Loucy (cell line): ENCODE data around the gene ATG16L1.

Source experiments
- H2AFZ ChIP-seq: fragments of 200-600 bp; sonication (generic); 2 replicates; pipeline ENCODE4 v1.6.0; 2016; ENCODE audit warnings: antibody characterized with exemption, mild to moderate bottlenecking, low read length, moderate library complexity
- H3F3A ChIP-seq: fragments of 200-600 bp; 2 replicates; pipeline ENCODE4 v1.6.0; 2016; ENCODE audit warnings: antibody characterized with exemption, low read depth, mild to moderate bottlenecking
- H3K27me3 ChIP-seq: fragments of 200-600 bp; sonication (generic); 2 replicates; pipeline ENCODE4 v1.6.1; 2014; ENCODE audit warnings: low read length, mild to moderate bottlenecking; ENCODE audit not compliant: insufficient read depth, poor library complexity, severe bottlenecking
- H3K36me3 ChIP-seq: fragments of 200-600 bp; sonication (generic); 2 replicates; pipeline ENCODE4 v1.6.1; 2016; ENCODE audit warnings: low read length; ENCODE audit not compliant: insufficient read depth
- H3K4me1 ChIP-seq: fragments of 200-600 bp; sonication (generic); 2 replicates; pipeline ENCODE4 v1.5.1; 2014; ENCODE audit warnings: low read length, mild to moderate bottlenecking; ENCODE audit not compliant: insufficient read depth, poor library complexity, severe bottlenecking
- H3K4me2 ChIP-seq: fragments of 200-600 bp; sonication (generic); 2 replicates; pipeline ENCODE4 v1.6.0; 2014; ENCODE audit warnings: antibody characterized with exemption, low read length, low read depth, mild to moderate bottlenecking; ENCODE audit not compliant: poor library complexity, severe bottlenecking
- H3K4me3 ChIP-seq: fragments of 200-600 bp; sonication (generic); 2 replicates; pipeline ENCODE4 v1.5.1; 2014; ENCODE audit warnings: low read length, mild to moderate bottlenecking, mixed read lengths; ENCODE audit not compliant: poor library complexity, severe bottlenecking
- H3K79me2 ChIP-seq: fragments of 200-600 bp; sonication (generic); 2 replicates; pipeline ENCODE4 v1.6.1; 2014; ENCODE audit warnings: low read length; ENCODE audit not compliant: insufficient read depth
- H3K9ac ChIP-seq: fragments of 200-600 bp; sonication (generic); 2 replicates; pipeline ENCODE4 v1.6.0; 2014; ENCODE audit warnings: mild to moderate bottlenecking, low read depth, low read length, moderate library complexity; ENCODE audit not compliant: poor library complexity, severe bottlenecking
- H3K9me2 ChIP-seq: fragments of 200-600 bp; sonication (generic); replicated peaks from 2 replicates; pipeline ENCODE4 v1.6.1; 2016; ENCODE audit warnings: low read depth, low read length, mixed read lengths
- H3K9me3 ChIP-seq: fragments of 200-600 bp; sonication (generic); 2 replicates; pipeline ENCODE4 v1.6.1; 2014; ENCODE audit warnings: mild to moderate bottlenecking, antibody characterized with exemption, low read length, low read depth; ENCODE audit not compliant: insufficient read depth
- H4K20me1 ChIP-seq: fragments of 200-600 bp; sonication (generic); 2 replicates; pipeline ENCODE4 v1.6.0; 2014; ENCODE audit warnings: antibody characterized with exemption, low read length, mild to moderate bottlenecking; ENCODE audit not compliant: insufficient read depth, poor library complexity, severe bottlenecking
- CTCF ChIP-seq: fragments of 200-600 bp; sonication (generic); conservative IDR thresholded peaks from 2 replicates; pipeline ENCODE4 v1.5.1; 2014; ENCODE audit warnings: mild to moderate bottlenecking, antibody characterized with exemption, low read length
- EZH2phosphoT487 ChIP-seq: fragments of 200-600 bp; IDR thresholded peaks from 2 replicates; pipeline ENCODE4 v1.6.1; 2018; ENCODE audit warnings: antibody characterized with exemption, mild to moderate bottlenecking, moderate library complexity, borderline replicate concordance

Gene ATG16L1

GRCh38 chr2:233256048-233256447 lies 4.6 kb downstream of the ATG16L1 start:
- Histone ChIP-seq H3K4me2 (peak overlapping the region; percentile 94), H2AFZ (no peak overlapping the region), H3K27me3 (no peaks in the 10 kb centered on the region), H3K36me3 (peaks cover 42% of the 10 kb centered on the region; the same call in 1 of the 2 replicates), H3K9me3 (no peaks in the 10 kb centered on the region), H3K9me2 (no peaks in the 10 kb centered on the region), H3K4me1 (peaks cover 40% of the 10 kb centered on the region), H3K4me3 (no peak overlapping the region), H3K79me2 (peaks cover 82% of the 10 kb centered on the region), H3K9ac (no peak overlapping the region), H4K20me1 (peaks cover 35% of the 10 kb centered on the region), H3F3A (no peaks in the 10 kb centered on the region)
- TF ChIP-seq CTCF: no peak
- TF ChIP-seq EZH2phosphoT487: no peak

GRCh38 chr2:233258211-233258610 lies 6.7 kb downstream of the ATG16L1 start:
- TF ChIP-seq CTCF (no peak), EZH2phosphoT487 (no peak)
- no peak overlapping the region for H3K4me2 ChIP-seq
- H3K9ac ChIP-seq: no peak overlapping the region
- H2AFZ ChIP-seq: no peak overlapping the region
- no peak overlapping the region for H3K4me3 ChIP-seq
- H3F3A ChIP-seq: no peaks in the 10 kb centered on the region
- H3K79me2 ChIP-seq: peaks cover 65% of the 10 kb centered on the region
- H4K20me1 ChIP-seq: peaks cover 29% of the 10 kb centered on the region
- no peaks in the 10 kb centered on the region for H3K9me2 ChIP-seq
- peaks cover 31% of the 10 kb centered on the region for H3K4me1 ChIP-seq
- H3K36me3 ChIP-seq: peaks cover 64% of the 10 kb centered on the region; the same call in 1 of the 2 replicates
- no peaks in the 10 kb centered on the region for H3K9me3 ChIP-seq
- no peaks in the 10 kb centered on the region for H3K27me3 ChIP-seq

GRCh38 chr2:233259730-233260129 lies 8.3 kb downstream of the ATG16L1 start:
- H3K27me3 ChIP-seq: no peaks in the 10 kb centered on the region
- H3K9me2 ChIP-seq: no peaks in the 10 kb centered on the region
- H3K9me3 ChIP-seq: no peaks in the 10 kb centered on the region
- peaks cover 50% of the 10 kb centered on the region for H3K79me2 ChIP-seq
- H3K9ac ChIP-seq: no peak overlapping the region
- H3F3A ChIP-seq: no peaks in the 10 kb centered on the region
- peaks cover 20% of the 10 kb centered on the region for H3K4me1 ChIP-seq
- H3K4me2 ChIP-seq: peak overlapping the region; percentile 53
- H3K36me3 ChIP-seq: peaks cover 79% of the 10 kb centered on the region; the same call in 1 of the 2 replicates
- TF ChIP-seq CTCF: no peak
- TF ChIP-seq EZH2phosphoT487: no peak
- no peak overlapping the region for H3K4me3 ChIP-seq
- H2AFZ ChIP-seq: no peak overlapping the region
- H4K20me1 ChIP-seq: peaks cover 20% of the 10 kb centered on the region
